DMS114 treated with DMSO at 0.1 percent for 48 hours (cell line): ENCODE results near the gene ADGRD1.

Experiments
- DNase-seq: peaks from one replicate; lab custom pipeline; 2025; ENCODE audit not compliant: unreplicated experiment; lab: John Stamatoyannopoulos, UW

The ADGRD1 gene

DNA sequence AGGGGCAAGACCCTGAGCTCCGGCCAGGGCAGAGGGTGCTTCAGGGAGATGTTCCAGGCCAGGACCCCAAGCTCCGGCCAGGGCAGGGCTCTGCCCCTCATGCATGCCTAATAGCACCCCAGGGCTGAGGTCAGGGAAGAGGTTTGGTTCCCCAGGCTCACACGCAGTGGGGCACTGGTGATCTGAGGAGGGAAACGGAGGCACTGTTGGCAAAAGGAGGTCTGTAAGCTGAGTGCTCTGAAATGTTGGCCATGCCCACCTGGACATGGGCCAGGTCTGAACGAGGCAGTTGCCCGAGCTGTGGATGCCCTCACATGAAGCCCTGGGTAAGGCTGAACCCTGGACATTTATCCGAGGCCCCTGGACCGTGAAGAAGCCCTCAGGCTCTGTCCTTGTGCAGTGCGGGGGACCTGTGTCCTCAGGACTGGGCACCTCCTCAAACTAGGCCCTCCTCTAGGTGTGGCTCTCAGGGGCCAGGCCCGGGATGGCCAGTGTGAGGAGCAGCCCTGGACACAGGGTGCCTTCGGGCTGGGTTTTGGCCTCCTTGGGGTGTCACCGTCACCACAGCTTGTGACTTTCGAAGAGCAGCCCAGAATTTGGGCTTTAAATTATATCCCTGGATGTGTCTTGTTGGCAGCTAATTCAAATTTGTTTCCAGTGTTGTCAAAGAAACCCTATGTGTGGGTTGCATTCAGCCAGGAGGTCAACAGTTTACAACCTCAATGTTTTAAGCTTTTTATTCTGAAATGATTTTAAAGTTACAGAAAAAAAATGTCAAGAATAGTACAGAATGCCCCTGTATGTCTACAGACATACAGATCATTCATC is 66.8 kb downstream of the ADGRD1 start:
- no peak for DNase-seq

DNA sequence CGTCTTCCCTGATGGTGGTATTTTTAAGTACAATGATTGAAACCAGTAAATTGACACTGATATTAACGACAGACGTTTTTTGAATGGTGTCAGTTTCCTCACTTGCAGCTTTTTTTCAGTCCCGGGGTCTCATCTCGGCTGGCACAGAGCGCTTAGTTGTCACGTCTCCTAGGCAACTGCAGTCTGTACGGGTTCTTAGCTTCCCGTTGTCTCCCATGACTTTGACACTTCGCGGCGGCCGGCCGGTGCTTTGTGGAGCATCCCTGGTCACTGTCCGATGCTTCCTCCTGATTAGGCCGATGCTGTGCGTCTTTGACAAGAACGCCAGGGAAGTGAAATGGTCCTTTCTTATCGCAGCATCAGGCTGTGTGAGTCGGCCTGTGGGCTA is 67.4 kb downstream of the ADGRD1 start:
- DNase-seq: no peak

DNA sequence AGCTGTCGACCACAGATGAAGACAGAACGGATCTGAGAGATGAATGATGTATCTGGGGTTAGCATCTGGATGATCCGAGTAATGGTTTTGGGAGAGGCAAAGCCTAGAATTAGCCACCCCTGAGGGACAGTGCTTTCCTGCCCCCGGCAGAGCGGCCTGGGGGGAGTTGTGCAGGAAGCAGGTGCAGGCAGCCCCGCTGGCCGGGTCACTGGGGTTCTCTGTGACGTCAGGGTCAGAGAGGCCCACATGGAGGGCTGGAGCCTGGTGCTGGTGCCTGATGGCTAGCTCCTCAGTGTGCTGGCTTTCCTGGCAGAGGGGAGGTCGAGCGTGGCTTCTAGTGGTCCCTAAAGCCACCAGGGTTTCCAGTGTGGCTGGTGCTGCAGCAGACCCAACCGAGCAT is 70.3 kb downstream of the ADGRD1 start:
- no peak for DNase-seq

DNA sequence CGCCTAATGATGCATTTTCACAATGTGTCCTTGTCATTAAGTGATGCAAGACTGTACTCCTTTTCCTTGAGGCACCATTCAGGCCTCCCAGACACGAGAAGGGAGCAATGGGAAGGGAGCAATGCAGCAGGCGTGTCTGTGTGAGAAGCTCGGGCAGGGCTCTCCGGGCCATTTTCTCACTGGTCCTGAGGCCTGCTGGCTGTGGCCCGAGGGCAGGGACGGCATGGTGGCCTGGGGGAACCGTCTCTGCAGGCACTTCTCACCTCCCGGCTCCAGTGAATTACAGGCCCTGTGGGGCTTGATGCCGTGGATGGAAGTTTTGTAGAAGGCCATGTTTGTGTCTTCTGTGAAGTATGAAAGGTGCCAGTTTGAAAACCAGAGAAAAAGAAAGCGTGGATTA is 71.0 kb downstream of the ADGRD1 start:
- no peak for DNase-seq

DNA sequence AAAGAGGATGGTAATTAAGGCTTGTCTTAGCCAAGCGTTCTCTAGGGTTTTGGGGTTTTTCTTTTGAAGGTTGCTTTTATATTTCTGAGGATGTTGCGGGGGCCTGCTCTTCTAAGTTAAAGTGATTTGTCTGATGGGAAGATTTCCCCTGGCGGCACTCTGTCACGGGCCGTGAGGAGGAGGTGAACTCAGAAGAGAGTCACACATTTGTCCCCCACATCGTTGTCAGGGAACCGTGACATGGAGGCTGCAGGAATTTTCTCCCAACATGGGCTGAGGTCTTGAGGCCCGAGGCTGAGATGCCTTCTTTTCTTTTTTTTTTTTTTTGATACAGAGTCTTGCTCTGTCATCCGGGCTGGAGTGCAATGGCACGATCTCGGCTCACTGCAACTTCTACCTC is 71.5 kb downstream of the ADGRD1 start:
- no peak for DNase-seq

DNA sequence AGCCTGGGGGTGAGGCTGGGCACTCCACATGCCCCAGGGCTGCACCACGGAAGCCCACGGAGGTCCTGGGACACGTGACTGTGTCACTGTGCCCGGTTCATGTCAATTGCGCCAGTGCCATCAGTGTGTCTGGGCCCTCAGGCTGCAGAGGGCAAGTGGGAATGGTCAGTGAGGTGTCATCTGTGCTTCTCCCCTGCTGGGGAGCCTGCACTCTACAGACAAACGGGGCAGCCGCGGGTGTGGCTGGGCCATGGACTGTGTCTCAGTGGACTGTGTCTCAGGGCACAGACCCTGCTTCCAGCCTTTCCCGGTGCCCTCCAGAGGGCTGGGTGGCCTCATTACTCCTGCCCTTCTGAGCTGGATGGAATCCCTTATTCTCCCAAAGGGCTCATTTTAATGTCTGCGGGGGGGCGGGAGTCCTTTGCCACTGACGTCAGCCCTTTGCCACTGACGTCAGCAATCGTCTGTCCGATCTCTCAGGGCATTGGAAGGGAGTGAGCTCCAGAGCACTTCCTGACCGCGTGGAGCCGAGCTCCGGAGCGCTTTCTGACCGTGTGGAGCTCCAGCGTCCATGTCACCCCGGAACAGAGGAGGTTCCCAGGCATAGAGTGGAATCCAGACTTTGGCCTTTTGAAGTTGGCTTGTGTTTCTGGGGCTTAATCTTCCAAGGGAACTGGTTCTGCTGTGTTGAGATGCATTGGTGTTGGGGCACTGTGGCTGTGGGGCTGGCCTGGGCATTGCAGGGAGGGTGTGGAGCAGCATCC is 72.4 kb downstream of the ADGRD1 start:
- DNase-seq: no peak

DNA sequence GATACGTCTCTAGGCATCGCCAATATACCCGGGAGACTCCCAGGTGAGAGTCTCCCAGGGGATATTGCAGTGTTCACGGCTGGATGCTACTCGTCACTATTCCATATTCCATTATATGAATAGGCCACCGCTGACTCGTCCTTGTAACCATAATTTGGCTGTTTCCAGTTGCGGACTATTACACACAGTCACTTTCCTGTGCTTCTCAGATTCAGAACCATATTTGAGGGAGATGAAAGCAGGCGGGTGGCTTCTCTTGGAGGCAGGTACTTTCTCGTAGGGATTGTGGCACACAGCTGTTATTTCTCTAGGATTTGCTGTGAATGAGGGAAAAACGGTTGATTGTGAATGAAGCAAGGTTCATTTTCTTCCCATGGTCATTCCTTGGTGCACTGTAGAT is 73.0 kb downstream of the ADGRD1 start:
- DNase-seq: no peak

DNA sequence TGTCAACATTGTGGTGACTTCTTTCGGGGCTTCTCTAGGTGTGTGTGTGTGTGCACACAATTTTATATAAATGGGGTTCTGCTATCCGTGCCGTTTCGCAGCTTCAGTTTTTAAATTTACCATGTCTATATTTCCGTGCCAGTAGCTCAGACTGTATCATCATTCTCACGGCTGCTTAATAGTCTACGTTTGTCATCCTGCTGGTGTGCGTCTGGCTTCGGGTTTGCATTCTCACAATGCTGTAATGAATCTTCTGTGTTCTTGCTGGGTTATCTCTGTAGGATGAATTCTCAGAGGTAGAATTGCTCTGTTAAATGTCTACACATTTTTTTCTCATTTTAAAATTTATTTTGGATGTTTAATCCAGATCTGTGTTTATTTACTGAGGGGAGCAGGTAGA is 73.6 kb downstream of the ADGRD1 start:
- DNase-seq: no peak

DNA sequence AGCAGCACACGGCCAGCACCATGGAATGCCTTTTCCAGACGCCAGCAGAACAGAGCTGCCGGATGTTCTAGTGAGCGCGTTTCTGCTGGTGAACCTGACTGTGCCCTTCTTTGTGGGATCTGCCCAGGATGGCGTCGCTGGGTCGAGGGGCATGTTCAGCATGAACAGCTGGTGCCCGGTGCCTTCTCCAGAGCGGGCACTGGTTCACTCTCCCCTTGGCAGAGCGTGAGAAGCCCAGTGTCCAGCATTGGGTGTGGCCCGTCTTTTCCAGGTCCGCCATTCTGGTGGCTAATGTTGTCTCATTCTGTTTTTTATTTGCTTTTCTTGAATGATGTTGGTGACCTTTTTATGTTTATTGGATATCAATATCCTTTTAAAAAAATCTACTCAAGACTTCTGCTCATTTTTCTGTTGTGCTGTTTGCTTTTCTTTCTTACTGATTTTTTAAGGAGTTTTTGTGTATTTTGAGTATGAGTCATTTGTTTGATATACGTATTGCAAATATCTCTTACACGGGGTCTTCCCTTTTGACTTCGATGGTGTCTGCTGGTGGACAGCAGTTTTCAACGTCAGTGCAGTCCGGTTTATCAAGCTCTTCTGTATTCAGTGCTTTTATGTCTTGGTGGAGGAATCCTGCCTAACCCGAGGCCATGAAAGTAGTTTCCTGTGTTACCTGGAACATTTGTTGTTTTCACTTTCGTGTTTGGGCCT is 74.3 kb downstream of the ADGRD1 start:
- no peak for DNase-seq

DNA sequence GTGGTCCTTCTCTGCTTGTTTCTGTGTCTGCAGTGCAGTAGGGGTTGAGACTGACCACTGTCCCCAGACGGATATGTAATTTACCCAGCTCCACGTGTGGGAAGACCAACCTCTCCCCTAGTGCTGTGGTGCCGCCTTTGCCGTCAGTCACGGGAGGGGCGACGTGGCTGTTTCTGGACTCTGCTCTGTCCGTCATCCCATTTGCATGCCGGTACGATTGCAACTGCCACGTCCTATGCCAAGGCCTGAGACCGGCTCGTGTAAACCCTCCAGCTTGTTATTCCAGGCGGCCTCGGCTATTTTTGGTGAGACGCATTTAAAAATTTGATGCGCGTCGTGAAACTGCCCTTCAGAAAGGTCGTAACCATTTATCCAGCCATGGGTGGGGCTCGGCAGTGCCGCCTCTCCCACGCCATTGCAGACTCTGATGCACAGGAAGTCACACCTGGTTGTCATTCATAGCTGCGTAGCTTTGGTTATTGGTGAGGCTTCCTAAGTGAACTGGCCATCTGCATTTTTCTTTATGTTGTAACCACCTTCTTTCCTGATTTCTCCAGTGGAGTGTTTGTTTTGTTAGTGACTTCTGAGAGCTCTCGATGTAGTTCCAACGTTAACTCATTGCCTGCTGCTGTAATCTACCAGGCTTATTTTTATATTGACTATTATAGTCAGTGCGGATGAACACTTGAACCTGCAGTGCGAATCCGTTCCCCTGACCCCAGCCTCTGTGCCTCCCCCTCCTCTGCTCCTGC is 75.1 kb downstream of the ADGRD1 start:
- DNase-seq: no peak

DNA sequence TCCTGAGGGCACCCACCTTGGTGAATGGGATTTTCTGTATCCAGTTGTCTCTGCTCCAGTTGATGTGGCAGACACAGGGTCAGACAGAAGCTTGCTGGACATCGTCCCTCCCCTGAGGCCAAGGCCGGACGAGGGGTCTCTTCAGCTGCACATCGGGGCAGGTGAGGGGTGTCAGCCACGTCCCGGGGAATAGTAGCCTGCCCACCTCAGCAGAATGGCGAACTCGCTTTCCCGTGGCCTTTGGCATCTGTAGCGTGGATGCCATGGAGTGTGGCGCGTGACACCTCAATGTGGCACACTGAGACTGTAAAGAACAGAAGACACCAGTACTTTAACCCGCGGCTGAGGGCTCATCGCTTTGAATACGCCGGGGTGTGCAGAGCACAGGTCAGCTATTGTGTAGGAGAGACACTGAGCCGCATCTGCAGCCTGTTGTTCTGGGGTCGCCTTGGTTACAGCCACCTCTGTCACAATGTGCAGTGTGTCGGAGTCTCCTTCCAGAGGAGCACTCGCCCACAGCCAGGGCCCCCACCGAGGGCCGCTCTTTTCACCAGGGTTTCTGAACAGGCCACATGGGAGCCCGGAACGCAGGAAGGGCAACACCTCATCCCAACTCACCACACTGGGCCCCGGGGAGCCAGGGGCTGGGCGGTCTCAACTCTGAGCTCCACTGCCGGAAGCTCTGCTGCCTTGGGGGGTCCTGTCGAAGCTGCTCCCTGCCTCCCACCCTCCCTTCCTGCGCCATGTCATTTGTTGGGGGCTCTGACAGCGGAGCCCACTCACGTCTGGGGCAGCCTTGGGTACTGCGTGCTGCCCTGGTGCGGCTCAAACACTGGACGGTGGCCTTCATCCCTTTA is 77.0 kb downstream of the ADGRD1 start:
- no peak for DNase-seq

DNA sequence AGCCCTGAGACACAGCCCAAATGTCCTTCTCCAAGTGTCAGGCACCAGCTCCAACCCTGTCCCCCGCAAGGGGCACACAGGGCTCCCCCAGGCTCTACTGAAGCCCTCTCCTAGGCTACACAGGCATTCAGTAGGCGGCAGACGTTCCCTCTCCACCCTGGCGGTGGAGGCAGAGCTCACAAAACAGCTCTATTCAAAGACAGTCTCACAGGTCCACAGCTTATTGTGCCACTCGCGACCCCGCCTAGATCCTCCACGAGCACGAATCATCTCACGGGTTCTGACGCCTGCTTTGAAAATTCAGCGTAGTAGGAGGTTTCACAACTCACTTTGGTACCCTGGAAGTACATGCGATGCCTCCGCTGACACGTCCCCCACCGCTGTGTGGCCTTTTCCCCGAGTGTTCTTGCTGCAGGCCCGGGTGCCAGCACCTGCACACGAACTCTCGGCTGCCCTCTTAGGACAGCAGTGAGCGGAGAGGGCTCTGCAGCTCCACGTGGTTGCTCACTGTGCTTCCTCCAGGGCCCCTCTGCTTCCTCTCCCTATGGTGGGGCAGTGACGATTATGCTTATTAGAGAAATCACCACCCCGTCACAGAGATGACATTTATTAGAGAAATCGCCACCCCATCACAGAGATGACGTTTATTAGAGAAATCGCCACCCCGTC is 78.5 kb downstream of the ADGRD1 start:
- DNase-seq: no peak

DNA sequence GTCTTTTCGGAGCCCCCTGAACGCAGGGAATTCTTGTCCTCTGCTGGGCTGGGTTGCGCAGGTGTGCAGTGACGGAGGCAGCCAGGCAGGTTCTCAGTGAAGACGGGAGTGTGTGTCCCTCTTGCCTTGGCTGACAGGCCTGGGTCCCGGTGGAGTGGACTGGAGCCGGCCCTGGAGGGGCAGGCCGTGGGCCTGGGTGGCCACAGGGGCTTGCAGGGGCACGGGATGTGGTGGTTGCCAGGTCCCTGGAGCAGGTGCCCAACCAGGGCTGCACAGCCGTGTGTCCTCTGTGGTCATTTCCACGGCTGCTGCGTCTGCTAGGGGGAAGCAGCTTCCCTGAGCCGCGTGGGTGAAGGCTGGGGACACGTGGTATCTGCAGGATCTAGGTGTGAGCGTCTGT is 79.8 kb downstream of the ADGRD1 start:
- no peak for DNase-seq

DNA sequence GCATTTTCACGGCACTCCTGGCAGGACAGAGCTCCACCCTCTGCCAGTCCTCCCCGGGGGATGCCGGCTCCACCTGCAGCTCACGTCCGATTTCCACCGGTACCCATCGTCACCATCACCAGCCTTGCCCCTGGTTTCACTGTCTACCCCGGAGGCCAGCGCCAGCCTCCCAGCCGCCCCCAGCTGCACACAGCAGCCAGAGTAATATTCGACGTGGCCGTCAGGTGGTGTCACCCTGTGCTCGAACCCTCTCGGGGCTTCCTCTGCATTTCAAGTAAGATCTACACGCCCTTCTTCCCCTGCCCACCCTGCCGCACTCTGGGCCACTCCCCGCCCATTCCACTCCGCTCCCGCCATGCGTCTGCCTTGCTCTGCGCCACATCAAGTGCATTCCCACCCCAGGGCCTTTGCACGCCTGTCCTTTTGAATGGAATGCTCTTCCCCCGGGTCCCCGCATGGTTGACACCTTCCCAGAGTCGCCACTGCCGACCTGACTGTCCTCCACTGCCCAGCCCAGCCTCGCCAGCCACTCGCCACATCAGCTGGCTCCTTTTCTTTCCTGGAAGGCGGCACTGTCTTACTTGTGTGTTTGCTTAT is 80.3 kb downstream of the ADGRD1 start:
- no peak for DNase-seq

DNA sequence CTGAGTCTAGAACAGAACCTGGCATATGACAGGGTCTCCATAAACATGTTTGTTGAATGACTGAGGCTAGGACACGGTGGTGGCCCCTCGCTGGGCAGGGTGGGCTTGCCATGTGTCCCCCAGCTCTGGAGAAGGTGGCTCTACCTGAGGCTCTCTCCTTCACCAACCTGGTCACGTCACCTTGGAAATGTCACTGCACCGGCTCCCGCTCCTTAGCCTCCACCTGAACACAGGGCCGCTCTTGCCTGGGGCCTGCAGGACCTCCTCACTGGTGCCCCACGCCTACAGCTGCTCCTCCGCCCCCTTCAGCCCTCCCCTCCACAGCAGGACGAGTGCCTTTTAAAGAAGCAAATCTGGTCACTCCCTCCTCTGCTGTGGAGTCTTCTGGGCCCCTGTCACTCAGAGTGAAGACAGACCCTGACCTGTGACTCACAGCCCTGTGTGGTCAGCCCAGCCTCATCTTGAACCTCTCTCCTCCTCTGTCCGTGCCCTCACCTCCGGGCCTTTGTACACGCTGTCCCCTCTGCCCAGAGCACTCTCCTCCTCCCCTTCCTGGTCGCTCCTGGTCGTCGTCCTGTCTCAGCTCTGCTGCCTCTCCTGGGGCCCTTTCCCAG is 81.0 kb downstream of the ADGRD1 start:
- DNase-seq: no peak

DNA sequence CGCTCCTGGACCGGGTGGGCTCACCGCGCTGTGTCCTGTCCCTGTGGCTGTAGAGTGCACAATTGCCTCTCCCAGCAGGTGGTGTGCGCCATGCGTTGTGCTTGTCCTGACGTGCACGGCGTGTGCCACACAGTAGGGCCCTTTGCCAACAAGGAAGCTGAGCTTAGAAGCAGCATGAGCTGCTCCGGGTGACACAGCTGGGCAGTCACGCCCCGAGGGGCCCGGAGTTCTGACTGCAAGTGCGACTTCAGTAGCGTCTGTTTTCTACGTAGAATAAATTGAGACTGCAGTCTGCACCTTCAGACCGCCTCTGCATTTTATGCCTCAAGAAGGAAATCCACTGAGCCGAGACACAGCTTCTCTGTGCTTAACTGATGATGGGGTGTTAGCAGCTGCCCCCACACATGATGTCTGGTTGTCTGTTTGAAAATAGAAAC is 81.6 kb downstream of the ADGRD1 start:
- no peak for DNase-seq

DNA sequence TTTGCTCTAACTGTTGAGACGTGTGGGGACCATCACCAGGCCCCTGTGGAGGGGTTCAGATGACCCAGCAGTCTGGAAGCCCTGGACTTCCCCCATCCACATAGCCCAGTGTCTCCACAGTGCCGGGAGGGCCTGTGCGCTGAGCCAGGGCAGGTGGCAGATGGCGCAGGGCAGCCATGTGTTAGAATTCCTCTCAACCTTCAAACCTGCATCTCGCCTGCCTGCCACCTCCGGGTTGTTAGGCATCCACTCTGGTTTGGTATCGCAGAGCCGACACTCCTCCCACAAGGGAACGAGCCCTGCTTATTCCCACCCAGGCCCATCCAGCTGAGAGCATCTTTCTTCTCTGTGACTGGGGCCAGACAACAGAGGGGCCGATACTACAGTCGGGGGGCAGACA is 84.5 kb downstream of the ADGRD1 start:
- no peak for DNase-seq

DNA sequence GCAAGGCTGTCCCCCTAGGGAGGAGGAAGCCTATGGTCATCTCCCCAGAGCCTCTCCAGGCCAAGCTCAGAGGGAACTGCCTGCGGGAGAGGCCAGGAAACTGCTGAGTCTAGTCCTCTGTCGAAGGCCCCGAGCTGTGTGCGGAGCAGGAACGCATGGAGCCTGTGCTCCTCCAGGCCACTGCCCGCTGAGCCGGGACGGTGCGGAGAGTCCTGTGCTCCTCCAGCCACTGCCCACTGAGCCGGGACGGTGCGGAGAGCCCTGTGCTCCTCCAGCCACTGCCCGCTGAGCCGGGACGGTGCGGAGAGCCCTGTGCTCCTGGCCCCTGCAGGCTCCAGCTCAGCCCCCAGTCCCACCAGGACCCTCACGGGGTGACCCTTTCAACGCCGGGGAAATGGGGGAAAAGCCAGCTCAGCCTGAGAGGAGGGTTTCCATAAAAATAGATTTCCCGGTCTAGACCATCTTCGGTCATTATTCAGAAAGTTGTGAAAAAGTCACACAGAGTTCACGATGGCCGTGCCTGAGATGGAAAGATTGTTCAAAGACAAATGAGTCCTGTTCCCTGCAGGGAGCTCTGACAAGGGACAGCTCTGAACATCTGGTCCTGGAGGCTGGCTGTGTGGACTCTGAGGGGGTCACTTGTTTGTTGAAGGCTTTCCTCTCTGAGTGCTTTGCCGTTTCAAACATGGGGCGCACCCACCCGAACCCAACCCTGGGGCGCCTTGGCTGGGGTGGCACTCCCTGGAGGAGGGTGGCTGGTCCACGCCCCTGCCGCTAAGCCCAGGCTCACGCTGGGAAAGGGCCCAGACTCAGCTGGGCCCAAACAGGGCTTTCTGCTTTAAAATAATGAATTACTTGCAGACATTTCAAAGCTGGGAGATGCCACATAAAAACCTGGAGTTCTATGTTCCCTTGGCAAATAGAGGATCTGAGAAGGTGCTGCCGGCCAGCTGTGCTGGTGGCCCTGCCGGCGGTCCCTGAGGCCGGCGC is 85.5 kb downstream of the ADGRD1 start:
- DNase-seq: no peak
